Right lobe of liver (tissue), 4 donors: Measurements from ENCODE around the gene CISH.

ENCODE experiments used
- CTCF ChIP-seq, 4 donors: fragments of 200-600 bp in 3 of 4; fragments of 450-650 bp in 1 of 4; IDR thresholded peaks; one replicate each; pipeline versions ENCODE4 v1.5.1 to v1.8.0; 2016 to 2022; ENCODE audit warnings: antibody characterized with exemption in 4 of 4, mild to moderate bottlenecking in 2 of 4
- POLR2A ChIP-seq: fragments of 450-650 bp; IDR thresholded peaks from one replicate; pipeline ENCODE4 v1.6.1; 2017; ENCODE audit warnings: antibody characterized with exemption, mild to moderate bottlenecking
- donor health status: DM: no; HTN: no; CAD: no.
- donor health status: DM: no; HTN: no; CAD: no.
- donor health status: DM: no; HTN: yes; CAD: no.

- TF ChIP-seq CTCF (IDR thresholded peaks at IDR 0.05) (no peak), POLR2A (no peak)
Observed at GRCh38 chr3:50570508-50571279, 40.9 kb downstream of the CISH start.
